ENCODE measurements around the gene ALK.

The ALK gene

GRCh38 chr2:29524652-29525051 is 396.7 kb downstream of the ALK start:
- no peak for TF ChIP-seq ZBTB7A (IDR thresholded peaks at IDR 0.05; ENCODE audit: low read depth)
- TF ChIP-seq TEAD4 (IDR thresholded peaks at IDR 0.05) = no peak
- TF ChIP-seq, protein P1, sequence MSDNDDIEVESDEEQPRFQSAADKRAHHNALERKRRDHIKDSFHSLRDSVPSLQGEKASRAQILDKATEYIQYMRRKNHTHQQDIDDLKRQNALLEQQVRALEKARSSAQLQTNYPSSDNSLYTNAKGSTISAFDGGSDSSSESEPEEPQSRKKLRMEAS (IDR thresholded peaks at IDR 0.05) = no peak
- no peak for TF ChIP-seq USF1 (IDR thresholded peaks at IDR 0.05)
- TF ChIP-seq YY1 (IDR thresholded peaks at IDR 0.05; ENCODE audit: low read depth) = no peak
- no peak for TF ChIP-seq EGR1 (IDR thresholded peaks at IDR 0.05)
- no peak for TF ChIP-seq TCF12 (IDR thresholded peaks at IDR 0.05; ENCODE audit: low read depth)
- TF ChIP-seq NFIC (IDR thresholded peaks at IDR 0.05) = no peak
- TF ChIP-seq, protein P2, sequence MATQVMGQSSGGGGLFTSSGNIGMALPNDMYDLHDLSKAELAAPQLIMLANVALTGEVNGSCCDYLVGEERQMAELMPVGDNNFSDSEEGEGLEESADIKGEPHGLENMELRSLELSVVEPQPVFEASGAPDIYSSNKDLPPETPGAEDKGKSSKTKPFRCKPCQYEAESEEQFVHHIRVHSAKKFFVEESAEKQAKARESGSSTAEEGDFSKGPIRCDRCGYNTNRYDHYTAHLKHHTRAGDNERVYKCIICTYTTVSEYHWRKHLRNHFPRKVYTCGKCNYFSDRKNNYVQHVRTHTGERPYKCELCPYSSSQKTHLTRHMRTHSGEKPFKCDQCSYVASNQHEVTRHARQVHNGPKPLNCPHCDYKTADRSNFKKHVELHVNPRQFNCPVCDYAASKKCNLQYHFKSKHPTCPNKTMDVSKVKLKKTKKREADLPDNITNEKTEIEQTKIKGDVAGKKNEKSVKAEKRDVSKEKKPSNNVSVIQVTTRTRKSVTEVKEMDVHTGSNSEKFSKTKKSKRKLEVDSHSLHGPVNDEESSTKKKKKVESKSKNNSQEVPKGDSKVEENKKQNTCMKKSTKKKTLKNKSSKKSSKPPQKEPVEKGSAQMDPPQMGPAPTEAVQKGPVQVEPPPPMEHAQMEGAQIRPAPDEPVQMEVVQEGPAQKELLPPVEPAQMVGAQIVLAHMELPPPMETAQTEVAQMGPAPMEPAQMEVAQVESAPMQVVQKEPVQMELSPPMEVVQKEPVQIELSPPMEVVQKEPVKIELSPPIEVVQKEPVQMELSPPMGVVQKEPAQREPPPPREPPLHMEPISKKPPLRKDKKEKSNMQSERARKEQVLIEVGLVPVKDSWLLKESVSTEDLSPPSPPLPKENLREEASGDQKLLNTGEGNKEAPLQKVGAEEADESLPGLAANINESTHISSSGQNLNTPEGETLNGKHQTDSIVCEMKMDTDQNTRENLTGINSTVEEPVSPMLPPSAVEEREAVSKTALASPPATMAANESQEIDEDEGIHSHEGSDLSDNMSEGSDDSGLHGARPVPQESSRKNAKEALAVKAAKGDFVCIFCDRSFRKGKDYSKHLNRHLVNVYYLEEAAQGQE (IDR thresholded peaks at IDR 0.05; ENCODE audit: low read depth) = no peak
- no peak for TF ChIP-seq FOXM1 (IDR thresholded peaks at IDR 0.05; ENCODE audit: borderline replicate concordance, low read depth)
- TF ChIP-seq TAF1 (IDR thresholded peaks at IDR 0.05; ENCODE audit: low read depth) = no peak
- no peak for TF ChIP-seq CEBPB (IDR thresholded peaks at IDR 0.05)

GRCh38 chr2:29522951-29523669 is 398.3 kb downstream of the ALK start:
- TF ChIP-seq TEAD4 (IDR thresholded peaks at IDR 0.05) (no peak), TAF1 (IDR thresholded peaks at IDR 0.05; ENCODE audit: low read depth) (no peak), EGR1 (IDR thresholded peaks at IDR 0.05) (no peak), YY1 (IDR thresholded peaks at IDR 0.05; ENCODE audit: low read depth) (no peak), CREB1 (IDR thresholded peaks at IDR 0.05; ENCODE audit: low read depth) (no peak)

DNA sequence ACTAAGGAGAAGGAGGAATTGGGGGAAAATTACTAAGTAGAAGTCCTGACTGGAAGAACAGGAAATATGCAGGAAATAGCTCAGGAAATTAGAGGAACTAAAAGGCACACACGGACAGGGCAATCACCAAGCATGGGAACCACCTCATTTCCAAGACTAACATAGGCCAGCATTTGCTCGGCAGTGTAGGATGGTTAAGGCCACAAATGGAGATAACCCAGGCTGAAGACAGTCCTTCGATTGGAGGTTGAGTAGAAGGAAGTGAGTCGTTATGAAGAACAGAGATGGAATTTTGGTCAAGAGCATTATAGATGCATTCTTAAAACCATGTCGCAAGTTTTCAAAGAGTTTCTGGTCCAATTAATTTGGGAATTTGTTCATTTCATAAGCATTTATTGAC is 401.4 kb downstream of the ALK start:
- TF ChIP-seq, protein P2 (IDR thresholded peaks at IDR 0.05; ENCODE audit: low read depth) = no peak
- no peak for TF ChIP-seq CREB1 (IDR thresholded peaks at IDR 0.05; ENCODE audit: low read depth)
- TF ChIP-seq TAF1 (IDR thresholded peaks at IDR 0.05; ENCODE audit: low read depth) = no peak
- no peak for TF ChIP-seq NFIC (IDR thresholded peaks at IDR 0.05)
- no peak for TF ChIP-seq ZBTB7A (IDR thresholded peaks at IDR 0.05; ENCODE audit: low read depth)
- TF ChIP-seq TEAD4 (IDR thresholded peaks at IDR 0.05) = no peak
- no peak for TF ChIP-seq USF1 (IDR thresholded peaks at IDR 0.05)
- TF ChIP-seq YY1 (IDR thresholded peaks at IDR 0.05; ENCODE audit: low read depth) = no peak
- no peak for TF ChIP-seq CEBPB (IDR thresholded peaks at IDR 0.05)
- TF ChIP-seq EGR1 (IDR thresholded peaks at IDR 0.05) = no peak
- no peak for TF ChIP-seq FOXM1 (IDR thresholded peaks at IDR 0.05; ENCODE audit: borderline replicate concordance, low read depth)
- TF ChIP-seq EP300 (IDR thresholded peaks at IDR 0.05; ENCODE audit: borderline replicate concordance) = no peak
- TF ChIP-seq, protein P1 (IDR thresholded peaks at IDR 0.05) = no peak
- TF ChIP-seq TCF12 (IDR thresholded peaks at IDR 0.05; ENCODE audit: low read depth) = no peak
- no peak for TF ChIP-seq RAD21 (IDR thresholded peaks at IDR 0.05; ENCODE audit: low read depth)

DNA sequence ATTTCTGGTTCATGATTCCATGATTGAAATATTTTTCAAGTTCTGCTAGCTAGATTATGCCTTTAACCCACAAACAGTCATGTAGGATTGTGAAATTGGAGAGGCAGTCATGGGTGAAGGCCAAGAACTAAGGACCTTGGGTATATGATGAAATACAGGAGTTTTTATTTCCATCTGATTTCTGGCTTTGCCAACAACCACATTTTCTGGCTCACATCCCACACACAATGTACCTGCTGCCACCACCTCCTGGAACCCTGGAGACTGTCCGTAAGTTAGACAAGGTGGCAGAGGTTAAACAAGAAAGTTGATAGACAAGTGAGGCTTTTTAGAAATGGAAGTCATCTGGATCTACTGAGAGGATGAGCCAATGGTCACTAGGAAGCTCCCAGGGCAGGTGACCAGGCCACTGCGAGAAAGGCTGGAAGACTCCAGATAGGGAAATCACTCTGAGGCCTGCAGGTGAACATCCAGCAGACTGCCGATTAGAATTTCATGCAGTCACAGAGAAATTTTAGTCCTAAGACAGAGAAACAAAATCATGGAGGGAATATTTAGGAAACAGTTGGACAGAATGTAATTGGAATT is 402.0 kb downstream of the ALK start:
- TF ChIP-seq CEBPB (IDR thresholded peaks at IDR 0.05) (peak; percentile 36; the same call in 1 of the 2 replicates), TAF1 (IDR thresholded peaks at IDR 0.05; ENCODE audit: low read depth) (no peak), USF1 (IDR thresholded peaks at IDR 0.05) (no peak), NFIC (IDR thresholded peaks at IDR 0.05) (no peak), FOXM1 (IDR thresholded peaks at IDR 0.05; ENCODE audit: borderline replicate concordance, low read depth) (no peak)

- no peak for TF ChIP-seq NFIC (IDR thresholded peaks at IDR 0.05)
- TF ChIP-seq TEAD4 (IDR thresholded peaks at IDR 0.05) = no peak
- TF ChIP-seq EGR1 (IDR thresholded peaks at IDR 0.05) = no peak
- TF ChIP-seq TCF12 (IDR thresholded peaks at IDR 0.05; ENCODE audit: low read depth) = no peak
- no peak for TF ChIP-seq CREB1 (IDR thresholded peaks at IDR 0.05; ENCODE audit: low read depth)
- TF ChIP-seq CEBPB (IDR thresholded peaks at IDR 0.05) = no peak
- TF ChIP-seq, protein P2 (IDR thresholded peaks at IDR 0.05; ENCODE audit: low read depth) = no peak
- TF ChIP-seq EP300 (IDR thresholded peaks at IDR 0.05; ENCODE audit: borderline replicate concordance) = no peak
- TF ChIP-seq ZBTB7A (IDR thresholded peaks at IDR 0.05; ENCODE audit: low read depth) = no peak
- TF ChIP-seq TAF1 (IDR thresholded peaks at IDR 0.05; ENCODE audit: low read depth) = no peak
- TF ChIP-seq YY1 (IDR thresholded peaks at IDR 0.05; ENCODE audit: low read depth) = no peak
- no peak for TF ChIP-seq USF1 (IDR thresholded peaks at IDR 0.05)
- TF ChIP-seq RAD21 (IDR thresholded peaks at IDR 0.05; ENCODE audit: low read depth) = no peak
- TF ChIP-seq, protein P1 (IDR thresholded peaks at IDR 0.05) = no peak
Observed at GRCh38 chr2:29518646-29519337, 402.6 kb downstream of the ALK start.

All from Ishikawa (cell line).